Duodenal mucosa (tissue), 2 donors: ENCODE measurements around the gene KRTAP4-6.
"Not testable (repeated sequence)": the region's sequence is repeated elsewhere in the genome, so short reads cannot be mapped to it uniquely, and the experiment has no call there.

Experiments
- H3K27ac ChIP-seq: one replicate; pipeline ENCODE4 v1.7.0; 2013; ENCODE audit warnings: low read depth, low read length
- H3K27me3 ChIP-seq, 2 donors: one replicate each; pipeline ENCODE4 v1.7.0; 2013; ENCODE audit warnings: low read length in 2 of 2, control low read depth in 1 of 2; ENCODE audit not compliant: insufficient read depth in 2 of 2, control insufficient read depth in 1 of 2
- H3K36me3 ChIP-seq, 2 donors: one replicate each; pipeline ENCODE4 v1.7.0; 2013; ENCODE audit warnings: low read length in 2 of 2, control low read depth in 1 of 2; ENCODE audit not compliant: insufficient read depth in 2 of 2, control insufficient read depth in 1 of 2
- H3K4me1 ChIP-seq, 2 donors: one replicate each; pipeline ENCODE4 v1.7.0; 2013; ENCODE audit warnings: low read length in 2 of 2, control low read depth in 1 of 2; ENCODE audit not compliant: insufficient read depth in 2 of 2, control insufficient read depth in 1 of 2
- H3K4me3 ChIP-seq, 2 donors: one replicate each; pipeline ENCODE4 v1.7.0; 2013; ENCODE audit warnings: low read length in 2 of 2, low read depth in 1 of 2
- H3K9ac ChIP-seq, 2 donors: one replicate each; pipeline ENCODE4 v1.7.0; 2013; ENCODE audit warnings: low read length in 2 of 2, low read depth in 1 of 2
- H3K9me3 ChIP-seq, 2 donors: one replicate each; pipeline ENCODE4 v1.7.0; 2013; ENCODE audit warnings: low read length in 2 of 2, control low read depth in 1 of 2; ENCODE audit not compliant: control insufficient read depth in 1 of 2

The KRTAP4-6 gene

DNA sequence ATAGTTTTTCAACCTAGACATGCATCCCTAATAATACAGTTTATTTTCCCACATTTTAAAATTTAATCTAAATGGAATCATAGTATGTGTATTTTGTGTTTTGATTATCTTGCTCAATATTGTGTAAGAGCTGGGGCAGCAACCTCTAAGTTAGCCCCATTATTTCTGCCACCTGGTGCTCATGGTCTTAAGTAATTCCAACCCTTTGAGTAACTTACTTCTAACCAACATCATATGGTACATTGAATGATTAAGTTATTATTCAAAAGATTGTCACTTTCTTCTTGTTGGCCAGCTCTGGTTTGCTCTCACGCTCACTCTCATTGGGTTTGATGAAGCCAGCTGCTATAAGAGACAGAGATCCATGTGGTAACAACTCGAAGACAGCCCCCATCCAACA is 31.5 kb upstream of the KRTAP4-6 start:
- Histone ChIP-seq H3K27ac (no peak overlapping the region), H3K9ac (no peak overlapping the region), H3K9me3 (no peaks in the 10 kb centered on the region), H3K27me3 (peaks cover 4 to 15% of the 10 kb centered on the region in 2 donors), H3K36me3 (no peaks in the 10 kb centered on the region), H3K4me1 (no peaks in the 10 kb centered on the region), H3K4me3 (no peak overlapping the region)

DNA sequence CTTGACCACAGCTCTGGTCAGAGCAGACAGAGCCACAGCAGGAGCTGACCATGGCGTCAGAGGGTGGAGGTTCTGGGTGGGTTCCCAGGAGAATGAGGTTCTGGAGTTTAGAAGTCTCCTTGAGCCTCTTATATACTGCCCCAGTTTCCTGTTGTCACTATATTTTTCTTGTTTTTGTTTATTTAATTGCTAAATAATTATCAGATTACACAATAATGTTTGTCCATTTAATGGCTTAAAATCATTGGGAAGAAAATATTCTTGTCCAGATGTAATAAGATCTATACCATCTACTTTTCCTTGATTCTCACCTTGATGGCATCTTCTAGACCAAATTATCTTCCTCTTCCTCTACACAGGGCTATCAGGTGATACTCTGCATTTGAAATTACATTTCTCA is 27.8 kb upstream of the KRTAP4-6 start, which contains the start of gene KRTAP4-3:
Gene KRTAP4-3, minus strand, starts transcription at position 101 of the 400 bp plus-strand sequence. Its CDS starts 49 bp downstream, at position 52.
- H3K36me3 ChIP-seq: no peaks in the 10 kb centered on the region
- no peak within 1 kb of the TSS for H3K27ac ChIP-seq
- no peak within 1 kb of the TSS for H3K9ac ChIP-seq
- no peaks in the 10 kb centered on the region for H3K4me1 ChIP-seq
- peaks cover 0 to 6% of the 10 kb centered on the region in 2 donors for H3K27me3 ChIP-seq
- no peak within 1 kb of the TSS for H3K4me3 ChIP-seq
- H3K9me3 ChIP-seq: no peaks in the 10 kb centered on the region

DNA sequence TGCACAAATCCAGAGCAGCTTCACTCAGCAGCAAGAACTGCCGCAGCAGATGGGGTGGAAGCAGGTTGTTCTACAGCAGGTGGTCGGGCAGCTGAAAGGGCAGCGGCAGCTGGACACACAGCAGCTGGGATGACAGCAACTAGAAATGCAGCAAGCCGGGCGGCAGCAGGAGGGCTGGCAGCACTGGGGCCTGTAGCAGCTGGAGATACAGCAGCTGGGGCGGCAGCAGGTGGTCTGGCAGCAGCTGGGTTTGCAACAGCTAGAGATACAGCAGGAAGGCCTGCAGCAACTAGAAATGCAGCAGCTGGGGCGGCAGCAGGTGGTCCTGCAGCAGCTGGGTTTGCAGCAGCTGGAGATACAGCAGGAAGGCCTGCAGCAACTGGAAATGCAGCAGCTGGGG is 27.2 kb upstream of the KRTAP4-6 start:
- H3K36me3 ChIP-seq: no peaks in the 10 kb centered on the region
- H3K9ac ChIP-seq: no peak overlapping the region
- H3K27me3 ChIP-seq: peaks cover 0 to 6% of the 10 kb centered on the region in 2 donors
- H3K4me3 ChIP-seq: no peak overlapping the region
- no peaks in the 10 kb centered on the region for H3K4me1 ChIP-seq
- H3K9me3 ChIP-seq: no peaks in the 10 kb centered on the region
- H3K27ac ChIP-seq: no peak overlapping the region

DNA sequence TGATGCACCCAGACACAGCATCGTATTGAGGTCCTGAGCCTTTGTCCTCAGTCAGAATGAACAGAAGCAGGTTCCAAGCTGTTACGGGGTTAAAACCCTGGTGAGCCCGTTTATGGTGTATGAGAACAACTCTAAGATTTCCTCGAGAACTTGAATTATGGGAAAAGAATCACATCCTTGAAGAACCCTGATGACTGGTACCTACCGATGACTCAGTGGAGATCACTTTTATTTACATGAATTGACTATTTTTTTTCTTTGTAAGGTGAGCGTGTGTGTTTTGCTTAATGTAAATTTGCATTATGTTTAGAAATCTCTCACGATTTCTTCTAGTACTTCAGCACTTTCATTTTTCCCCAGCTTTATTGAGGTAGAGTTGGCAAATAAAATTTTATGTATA is 23.5 kb upstream of the KRTAP4-6 start:
- Histone ChIP-seq H3K4me1 (no peaks in the 10 kb centered on the region), H3K27me3 (peaks cover 0 to 3% of the 10 kb centered on the region in 2 donors), H3K9ac (no peak overlapping the region), H3K27ac (no peak overlapping the region), H3K36me3 (no peaks in the 10 kb centered on the region), H3K9me3 (no peaks in the 10 kb centered on the region), H3K4me3 (no peak overlapping the region)

DNA sequence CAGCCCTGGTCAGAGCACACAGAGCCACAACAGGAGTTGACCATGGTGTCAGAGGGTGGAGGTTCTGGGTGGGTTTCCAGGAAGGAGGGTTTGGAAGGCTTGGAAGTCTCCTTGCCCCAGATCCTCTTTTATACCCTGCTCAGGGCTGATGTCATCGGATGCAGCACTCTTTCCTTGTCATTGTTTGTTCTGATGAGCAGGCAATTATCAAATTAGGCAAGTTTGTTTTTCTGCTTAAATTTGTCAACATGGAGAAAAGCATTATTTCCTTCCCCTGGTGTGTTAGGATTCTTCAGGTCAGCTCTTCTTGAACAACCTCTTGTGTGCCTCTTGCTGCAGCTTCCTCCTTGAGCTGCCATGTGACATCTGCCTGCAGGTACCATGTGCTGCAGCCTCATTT is 20.3 kb upstream of the KRTAP4-6 start, which contains the start of gene KRTAP4-4:
Gene KRTAP4-4, minus strand, starts transcription at position 101 of the 400 bp plus-strand sequence. Its CDS starts 57 bp downstream, at position 44.
- Histone ChIP-seq H3K4me3 (no peak within 1 kb of the TSS), H3K4me1 (no peaks in the 10 kb centered on the region), H3K9ac (no peak within 1 kb of the TSS), H3K27ac (no peak within 1 kb of the TSS), H3K9me3 (no peaks in the 10 kb centered on the region), H3K27me3 (peaks cover 0 to 4% of the 10 kb centered on the region in 2 donors), H3K36me3 (no peaks in the 10 kb centered on the region)

DNA sequence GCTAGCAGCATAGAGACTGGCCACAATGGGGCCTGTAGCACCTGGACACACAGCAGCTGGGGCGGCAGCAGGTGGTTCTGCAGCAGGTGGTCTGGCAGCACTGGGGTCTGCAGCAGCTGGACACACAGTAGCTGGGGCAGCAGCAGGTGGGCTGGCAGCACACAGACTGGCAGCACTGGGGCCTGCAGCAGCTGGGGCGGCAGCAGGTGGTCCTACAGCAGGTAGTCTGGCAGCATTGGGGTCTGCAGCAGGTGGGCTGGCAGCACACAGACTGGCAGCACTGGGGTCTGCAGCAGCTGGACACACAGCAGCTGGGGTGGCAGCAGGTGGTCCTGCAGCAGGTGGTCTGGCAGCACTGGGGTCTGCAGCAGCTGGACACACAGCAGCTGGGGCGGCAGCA is 19.8 kb upstream of the KRTAP4-6 start:
- H3K4me1 ChIP-seq, H3K27ac ChIP-seq, H3K4me3 ChIP-seq, H3K9ac ChIP-seq, H3K36me3 ChIP-seq, H3K9me3 ChIP-seq, H3K27me3 ChIP-seq: not testable (repeated sequence)

DNA sequence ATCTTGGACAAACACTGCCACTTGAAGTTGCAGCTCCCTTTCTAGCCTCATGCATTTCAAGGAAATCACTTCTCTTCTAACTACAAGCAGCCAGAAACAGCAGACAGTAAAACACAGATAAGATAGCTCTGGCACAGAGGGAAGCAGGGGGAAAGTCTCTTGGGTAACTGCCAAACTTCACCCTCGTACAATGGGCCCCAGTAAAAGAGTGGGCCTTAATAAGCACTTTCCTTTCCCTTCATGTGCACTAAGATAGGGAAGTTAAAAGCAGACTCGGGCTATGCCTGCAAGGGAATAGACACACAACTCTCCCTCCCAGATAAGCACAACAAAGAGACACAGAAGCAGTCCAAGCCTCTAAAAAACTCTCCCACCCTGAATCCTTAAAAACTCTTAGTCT is 13.5 kb upstream of the KRTAP4-6 start:
- Histone ChIP-seq H3K4me1 (no peaks in the 10 kb centered on the region), H3K27ac (no peak overlapping the region), H3K36me3 (no peaks in the 10 kb centered on the region), H3K9me3 (no peaks in the 10 kb centered on the region), H3K4me3 (no peak overlapping the region), H3K9ac (no peak overlapping the region), H3K27me3 (peaks cover 0 to 4% of the 10 kb centered on the region in 2 donors)

DNA sequence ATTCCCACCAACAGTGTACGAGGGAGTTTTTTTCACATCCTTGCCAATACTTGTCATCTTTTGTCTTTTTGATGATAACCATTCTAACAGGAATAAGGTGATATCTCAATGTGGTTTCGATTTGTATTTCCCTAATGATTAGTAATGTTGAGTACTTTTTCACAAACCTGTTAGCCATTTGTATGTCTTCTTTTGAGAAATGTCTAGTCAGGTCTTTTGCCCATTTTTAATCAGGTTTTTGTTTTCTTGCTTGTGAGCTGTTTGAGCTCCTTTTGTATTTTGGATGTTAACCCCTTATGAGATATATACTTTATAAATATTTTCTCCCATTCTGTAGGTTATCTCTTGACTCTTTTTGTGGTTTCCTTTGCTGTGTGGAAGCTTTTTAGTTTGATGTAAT is 11.2 kb upstream of the KRTAP4-6 start:
- Histone ChIP-seq H3K9ac (no peak overlapping the region), H3K4me1 (no peaks in the 10 kb centered on the region), H3K27me3 (no peaks in the 10 kb centered on the region), H3K36me3 (no peaks in the 10 kb centered on the region), H3K4me3 (no peak overlapping the region), H3K27ac (no peak overlapping the region), H3K9me3 (no peaks in the 10 kb centered on the region)

DNA sequence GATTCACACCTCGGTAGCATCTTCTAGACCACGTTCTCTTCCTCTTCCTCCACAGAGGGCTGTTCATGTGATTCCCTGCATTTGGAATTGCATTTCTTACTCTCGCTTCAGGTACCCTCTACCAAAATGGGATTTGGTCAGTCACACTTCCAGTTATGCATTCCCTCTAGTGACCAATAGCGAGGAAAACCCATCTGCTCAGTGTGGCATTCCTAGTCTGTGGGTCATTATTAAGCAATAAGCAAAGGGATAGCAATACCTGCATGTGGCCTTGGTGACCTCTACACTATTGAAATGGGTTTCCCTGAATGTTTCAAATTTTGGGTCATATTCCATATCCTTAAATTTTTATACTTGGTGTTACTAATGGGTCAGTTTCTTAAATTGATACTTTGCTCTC is 9.7 kb upstream of the KRTAP4-6 start:
- H3K4me3 ChIP-seq: no peak overlapping the region
- H3K27me3 ChIP-seq: no peaks in the 10 kb centered on the region
- no peaks in the 10 kb centered on the region for H3K36me3 ChIP-seq
- H3K4me1 ChIP-seq: no peaks in the 10 kb centered on the region
- no peak overlapping the region for H3K9ac ChIP-seq
- H3K27ac ChIP-seq: no peak overlapping the region
- H3K9me3 ChIP-seq: no peaks in the 10 kb centered on the region

DNA sequence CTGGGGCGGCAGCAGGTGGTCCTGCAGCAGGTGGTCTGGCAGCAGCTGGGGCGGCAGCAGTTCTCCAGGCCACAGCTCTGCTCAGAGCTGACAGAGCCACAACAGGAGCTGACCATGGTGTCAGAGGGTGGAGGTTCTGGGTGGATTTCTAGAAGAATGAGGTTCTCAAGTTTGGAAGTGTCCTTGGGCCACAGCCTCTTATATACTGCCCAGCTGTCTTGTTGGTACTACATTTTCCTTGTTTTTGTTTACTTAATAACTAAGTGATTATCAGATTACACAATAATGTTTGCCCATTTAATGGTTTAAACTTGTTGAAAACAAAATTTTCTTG is 9.3 kb upstream of the KRTAP4-6 start, which contains the start of gene KRTAP4-5:
Gene KRTAP4-5, minus strand, starts transcription at position 174 of the 334 bp plus-strand sequence. Its CDS starts 58 bp downstream, at position 116.
- Histone ChIP-seq H3K27me3 (no peaks in the 10 kb centered on the region), H3K27ac (no peak within 1 kb of the TSS), H3K4me1 (no peaks in the 10 kb centered on the region), H3K36me3 (no peaks in the 10 kb centered on the region), H3K9ac (no peak within 1 kb of the TSS), H3K9me3 (no peaks in the 10 kb centered on the region), H3K4me3 (no peak within 1 kb of the TSS)
